Measurements from ENCODE around the gene CD109.
"Not testable (repeated sequence)": the region's sequence is repeated elsewhere in the genome, so short reads cannot be mapped to it uniquely, and the experiment has no call there.

CD109 gene

GRCh38 chr6:73695619-73696421, at the start of gene CD109:
TSS of gene CD109 (plus strand) at chr6:73696203. CDS start at chr6:73696216, 13 bp downstream.
- no peak for DNase-seq (ENCODE audit: low spot score)

- DNase-seq (ENCODE audit: low spot score) = no peak
Measured at GRCh38 chr6:73648166-73648565, 47.8 kb upstream of the CD109 start.

DNA sequence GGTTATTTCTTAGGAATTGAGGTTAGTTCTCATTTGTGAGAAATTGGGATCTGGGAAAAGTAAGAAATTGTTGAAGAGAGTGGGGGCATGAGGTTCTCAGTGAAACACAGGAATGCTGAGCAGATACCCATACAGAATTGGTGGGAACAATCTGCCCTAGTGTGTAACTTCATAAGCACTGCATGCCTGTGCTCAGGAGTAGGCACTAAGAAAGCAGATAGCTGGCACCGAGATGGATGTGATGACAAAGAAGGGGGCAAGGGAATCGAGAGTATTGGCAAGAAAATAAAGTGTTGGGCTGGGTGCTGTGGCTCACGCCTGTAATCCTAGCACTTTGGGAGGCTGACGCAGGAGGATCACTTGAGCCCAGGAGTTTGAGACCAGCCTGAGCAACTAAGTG, 46.2 kb upstream of the CD109 start:
- DNase-seq (ENCODE audit: low spot score) = no peak

DNA sequence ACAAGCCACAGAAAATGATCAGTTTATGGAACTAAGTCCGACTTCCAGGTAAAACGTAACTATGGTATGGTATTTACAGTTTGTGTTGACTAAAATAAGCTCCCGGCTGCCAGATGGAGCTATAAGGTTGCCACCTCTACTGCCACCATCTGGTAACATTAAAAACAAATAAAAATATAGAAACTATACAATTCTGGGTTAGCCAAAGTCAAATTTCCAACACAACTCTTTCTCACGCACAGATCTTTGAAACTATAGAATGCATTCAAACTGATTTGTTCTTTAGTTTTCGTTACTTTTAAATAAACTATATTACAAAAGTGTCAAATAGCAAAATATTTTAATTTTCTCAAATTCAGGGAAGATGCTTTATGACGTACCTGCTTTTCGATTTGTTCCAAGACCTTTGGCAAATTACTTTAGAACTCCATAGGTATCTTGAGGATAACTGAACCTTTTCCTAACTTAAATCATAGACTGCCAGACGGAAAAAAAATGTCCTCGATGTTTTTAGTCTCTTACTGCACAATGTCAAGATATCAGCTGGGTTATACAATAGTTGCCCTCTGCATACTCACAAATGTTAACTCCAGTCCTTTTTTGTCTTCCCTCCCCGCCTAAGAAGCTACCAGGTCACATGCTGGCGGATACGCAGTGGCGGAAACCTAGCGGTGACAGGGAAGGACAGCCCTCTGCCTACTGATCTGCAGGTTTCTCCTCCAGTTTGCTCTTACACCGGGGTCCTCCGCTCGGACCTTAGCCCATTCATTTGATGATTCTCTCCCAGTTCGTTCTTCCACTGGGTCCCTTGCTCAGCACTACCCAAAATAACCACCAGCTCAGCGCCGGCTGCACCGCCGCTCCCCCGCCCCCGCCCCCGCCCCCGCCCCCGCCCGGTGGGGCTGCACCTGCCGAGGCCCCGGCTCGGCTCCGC, 43.1 kb upstream of the CD109 start:
- peak; percentile 74 for DNase-seq (ENCODE audit: low spot score)

GRCh38 chr6:73653571-73654424, 42.2 kb upstream of the CD109 start, which contains the start of gene SLC17A5:
TSS of gene SLC17A5 (minus strand) at chr6:73653992. CDS start at chr6:73653886, 106 bp downstream.
- peak; percentile 90 for DNase-seq (ENCODE audit: low spot score)

DNA sequence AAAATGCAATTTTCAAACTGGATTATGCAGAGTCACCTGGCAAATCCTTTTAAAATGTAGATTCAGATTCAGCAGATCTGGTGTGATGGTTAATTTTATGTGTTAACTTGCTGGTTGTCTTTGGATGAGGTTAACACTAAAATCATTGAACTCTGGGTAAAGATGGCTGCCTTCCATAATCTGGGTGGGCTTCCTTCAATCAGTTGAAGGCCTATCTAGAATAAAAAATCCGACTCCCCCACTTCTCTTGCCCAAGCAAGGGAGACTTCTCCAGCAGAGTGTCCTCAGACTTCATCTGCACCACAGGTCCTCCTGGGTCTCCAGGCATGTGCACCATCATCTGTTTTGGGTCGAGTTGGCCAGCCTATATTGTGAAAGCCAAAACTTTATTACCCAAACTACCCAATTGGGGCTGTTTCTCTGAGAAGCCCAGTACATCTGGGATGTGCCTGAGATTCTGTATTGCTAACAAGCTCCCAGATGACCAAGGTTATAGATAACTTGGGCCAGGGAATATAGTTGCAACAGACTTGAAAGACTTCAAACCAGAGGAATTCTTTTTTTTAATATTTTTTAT, 40.6 kb upstream of the CD109 start:
- no peak for DNase-seq (ENCODE audit: low spot score)

- no peak for DNase-seq (ENCODE audit: low spot score)
Measured at GRCh38 chr6:73656531-73657145, 39.4 kb upstream of the CD109 start.

DNA sequence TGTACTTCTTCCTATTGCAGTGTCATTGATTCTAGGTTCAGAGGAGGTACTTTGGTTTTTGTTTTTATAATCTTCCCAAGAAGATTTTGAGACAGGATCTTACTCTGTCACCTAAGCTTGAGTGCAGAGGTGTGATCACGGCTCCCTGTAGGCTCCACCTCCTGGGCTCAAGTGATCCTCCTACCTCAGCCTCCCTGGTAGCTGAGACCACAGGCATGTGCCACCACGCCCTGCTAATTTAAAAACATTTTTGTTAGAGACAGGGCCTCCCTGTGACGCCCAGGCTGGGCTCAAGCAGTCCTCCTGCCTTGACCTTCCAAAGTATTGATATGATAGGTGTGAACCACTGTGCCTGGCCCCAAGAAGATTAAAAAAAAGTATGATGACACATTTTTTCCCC, 38.8 kb upstream of the CD109 start:
- DNase-seq (ENCODE audit: low spot score) = no peak

GRCh38 chr6:73664701-73665100, 31.3 kb upstream of the CD109 start:
- DNase-seq (ENCODE audit: low spot score) = no peak

GRCh38 chr6:73665686-73666319, 30.2 kb upstream of the CD109 start:
- DNase-seq (ENCODE audit: low spot score) = no peak

DNA sequence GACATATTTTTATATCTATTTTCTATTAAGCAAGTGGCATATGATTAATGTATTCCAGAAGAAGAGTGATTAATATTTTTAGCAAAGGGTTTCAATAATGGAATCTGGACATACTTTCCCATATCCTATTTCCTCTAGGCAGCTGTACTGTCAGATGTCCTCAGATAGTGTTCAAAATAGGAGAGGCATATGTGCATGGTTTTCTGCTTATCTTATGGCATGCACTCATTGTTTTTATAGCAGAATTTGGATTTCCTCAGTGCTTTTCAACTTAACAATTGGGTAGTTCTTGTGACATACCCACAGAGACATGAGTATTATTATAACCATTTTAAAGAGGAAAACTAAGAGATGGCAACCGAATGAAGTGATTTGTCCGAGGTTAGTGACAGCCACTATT, 29.6 kb upstream of the CD109 start:
- no peak for DNase-seq (ENCODE audit: low spot score)

DNA sequence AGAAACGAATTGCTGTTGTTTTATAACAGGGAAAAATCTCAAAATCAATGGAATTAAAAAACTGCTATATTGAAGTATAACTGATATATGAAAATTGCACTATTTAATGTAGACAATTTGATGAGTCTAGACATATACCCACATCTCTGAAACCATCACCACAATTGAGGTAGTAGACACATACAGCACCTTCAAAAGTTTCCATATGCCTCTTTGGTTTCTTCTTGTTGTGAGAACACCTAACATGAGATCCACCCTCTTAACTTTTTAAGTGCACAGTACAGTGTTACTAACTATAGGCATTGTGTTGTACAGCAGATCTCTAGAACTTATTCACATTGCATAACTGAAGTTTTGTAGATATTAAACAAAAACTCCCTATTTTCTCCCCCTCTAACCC, 28.2 kb upstream of the CD109 start:
- no peak for DNase-seq (ENCODE audit: low spot score)

- no peak for DNase-seq (ENCODE audit: low spot score)
Measured at GRCh38 chr6:73669005-73669404, 27.0 kb upstream of the CD109 start.

GRCh38 chr6:73671911-73672685, 23.9 kb upstream of the CD109 start:
- DNase-seq (ENCODE audit: low spot score) = no peak

GRCh38 chr6:73675466-73676098, 20.4 kb upstream of the CD109 start:
- peak; percentile 72 for DNase-seq (ENCODE audit: low spot score)

GRCh38 chr6:73679009-73679408, 17.0 kb upstream of the CD109 start:
- no peak for DNase-seq (ENCODE audit: low spot score)

DNA sequence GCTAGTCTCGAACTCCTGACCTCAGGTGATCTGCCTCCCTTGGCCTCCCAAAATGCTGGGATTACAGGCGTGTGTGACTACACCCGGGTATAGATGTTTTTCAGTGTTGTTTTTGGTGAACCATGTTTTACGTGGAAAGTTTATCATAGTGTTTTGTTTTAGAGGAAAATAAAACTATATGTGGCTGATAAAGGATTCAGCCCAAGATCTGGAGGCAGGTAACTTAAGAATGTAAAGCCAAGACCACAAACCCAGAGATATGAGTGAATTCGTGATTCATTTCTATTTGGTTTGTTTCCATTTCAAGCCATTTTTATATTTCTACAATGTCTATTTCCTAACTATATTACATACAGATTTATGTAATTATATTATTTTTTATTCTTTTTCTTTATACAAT, 16.2 kb upstream of the CD109 start:
- DNase-seq (ENCODE audit: low spot score) = not testable (repeated sequence)

DNA sequence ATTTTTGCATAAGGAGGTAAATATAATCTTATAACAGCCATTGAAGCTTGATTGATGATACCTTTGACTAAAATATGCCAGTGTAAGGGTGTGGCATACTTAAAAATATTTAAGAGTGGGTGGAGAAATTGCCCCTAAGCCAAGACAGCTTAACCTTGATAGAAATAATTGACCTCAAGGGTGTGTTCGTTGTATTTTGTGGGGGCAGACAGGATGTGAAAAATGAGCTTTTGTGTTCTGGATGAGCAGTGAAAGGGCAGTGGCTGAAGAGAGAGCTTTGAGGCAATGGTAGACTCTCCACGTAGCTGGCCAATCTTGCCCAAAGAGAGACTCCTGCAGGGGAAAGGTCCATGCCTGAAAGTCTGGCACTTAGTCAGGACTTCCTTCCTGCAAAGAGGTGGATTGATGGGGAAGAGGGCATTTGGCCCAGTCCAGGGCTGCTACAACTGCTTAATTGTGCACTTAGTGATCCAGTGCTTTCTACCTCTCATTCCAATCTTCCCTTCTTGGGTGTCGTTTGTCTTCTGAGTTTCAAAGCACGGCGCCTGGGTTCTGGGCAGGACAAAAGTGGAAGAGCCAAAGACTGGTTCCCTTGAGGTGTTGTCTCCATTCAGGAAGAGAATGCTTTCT, 15.6 kb upstream of the CD109 start:
- DNase-seq (ENCODE audit: low spot score) = no peak

GRCh38 chr6:73683574-73683973, 12.4 kb upstream of the CD109 start:
- not testable (repeated sequence) for DNase-seq (ENCODE audit: low spot score)
